Neutrophil (primary cell): ENCODE data around the gene HOXA1.

Source experiments
- H3K27ac ChIP-seq: fragments of 200-600 bp; sonication (generic); 2 replicates; pipeline ENCODE4 v1.5.1; 2016; ENCODE audit warnings: mild to moderate bottlenecking, moderate library complexity
- H3K27me3 ChIP-seq: fragments of 200-600 bp; sonication (generic); 2 replicates; pipeline ENCODE4 v1.6.0; 2016; ENCODE audit warnings: mild to moderate bottlenecking
- H3K36me3 ChIP-seq: fragments of 200-600 bp; sonication (generic); 2 replicates; pipeline ENCODE4 v1.5.1; 2017
- H3K4me1 ChIP-seq, 2 experiments: fragments of 200-600 bp in 1 of 2; sonication (generic) in 1 of 2; 1 replicate in 1 of 2; 2 replicates in 1 of 2; pipeline versions ENCODE4 v1.5.1 to v1.6.1; 2013 to 2016; ENCODE audit warnings: low read depth in 1 of 2, low read length in 1 of 2, mild to moderate bottlenecking in 1 of 2, moderate library complexity in 1 of 2; ENCODE audit not compliant: control insufficient read depth in 1 of 2, insufficient read depth in 1 of 2
- H3K4me3 ChIP-seq, 2 experiments: fragments of 200-600 bp in 1 of 2; sonication (generic) in 1 of 2; 1 replicate in 1 of 2; 2 replicates in 1 of 2; pipeline ENCODE4 v1.5.1; 2013 to 2016; ENCODE audit warnings: low read depth in 1 of 2, low read length in 1 of 2, mild to moderate bottlenecking in 1 of 2, moderate library complexity in 1 of 2
- H3K9me3 ChIP-seq: fragments of 200-600 bp; sonication (generic); 2 replicates; pipeline ENCODE4 v1.5.1; 2016
- CTCF ChIP-seq: fragments of 200-600 bp; sonication (generic); IDR thresholded peaks from 2 replicates; pipeline ENCODE4 v1.5.1; 2016; ENCODE audit warnings: antibody characterized with exemption

The HOXA1 gene

GRCh38 chr7:27102581-27103442, 7.0 kb upstream of the HOXA1 start, which contains the start of gene HOXA2:
Gene HOXA2, minus strand, starts transcription at chr7:27102683. Its CDS starts 183 bp downstream, at chr7:27102500.
- Histone ChIP-seq H3K36me3 (peaks cover 34% of the 10 kb centered on the region), H3K4me1 (peaks cover 11 to 29% of the 10 kb centered on the region in 2 experiments), H3K27me3 (peaks cover 89% of the 10 kb centered on the region), H3K27ac (no peak within 1 kb of the TSS), H3K4me3 (no peak within 1 kb of the TSS), H3K9me3 (no peaks in the 10 kb centered on the region)
- TF ChIP-seq CTCF: no peak

GRCh38 chr7:27101957-27102580, 6.3 kb upstream of the HOXA1 start:
- Histone ChIP-seq H3K36me3 (peaks cover 36% of the 10 kb centered on the region), H3K27ac (no peak overlapping the region), H3K4me1 (peaks cover 18 to 37% of the 10 kb centered on the region in 2 experiments), H3K9me3 (no peaks in the 10 kb centered on the region), H3K27me3 (peaks cover 96% of the 10 kb centered on the region), H3K4me3 (no peak overlapping the region)
- no peak for TF ChIP-seq CTCF

DNA sequence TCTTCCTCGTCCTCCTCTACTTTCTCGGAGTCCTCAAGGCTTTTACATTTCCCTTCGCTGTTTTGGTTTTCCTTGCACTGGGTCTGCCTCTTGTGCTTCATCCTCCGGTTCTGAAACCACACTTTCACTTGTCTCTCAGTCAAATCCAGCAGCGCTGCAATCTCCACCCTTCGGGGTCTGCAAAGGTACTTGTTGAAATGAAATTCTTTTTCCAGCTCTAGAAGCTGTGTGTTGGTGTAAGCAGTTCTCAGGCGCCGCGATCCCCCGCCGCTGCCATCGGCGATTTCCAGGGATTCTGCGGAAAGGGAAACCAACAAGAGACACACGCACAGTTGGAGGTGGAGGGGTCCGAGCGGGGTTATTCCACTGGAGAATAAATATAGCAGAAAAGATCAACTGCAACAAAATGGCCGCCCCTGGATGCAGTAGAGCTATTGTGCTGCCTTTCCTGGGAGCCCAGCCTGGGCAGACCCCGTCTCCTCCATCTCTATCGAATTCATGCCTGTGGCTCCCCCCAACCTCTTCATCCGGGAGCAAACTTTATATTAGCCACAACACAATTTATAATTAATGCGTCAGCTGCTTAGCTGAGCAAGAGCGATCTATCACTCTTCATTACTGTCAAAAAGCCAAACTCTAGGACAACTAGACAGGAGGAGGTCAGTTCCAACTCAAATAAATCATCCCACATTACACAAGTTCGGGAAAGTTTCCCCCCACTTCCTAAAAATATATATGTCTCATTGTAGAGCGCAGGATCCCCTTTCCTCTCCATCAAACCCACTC, 5.6 kb upstream of the HOXA1 start:
- H3K4me1 ChIP-seq: peaks cover 23 to 37% of the 10 kb centered on the region in 2 experiments
- H3K4me3 ChIP-seq: no peak overlapping the region
- H3K36me3 ChIP-seq: peaks cover 36% of the 10 kb centered on the region
- H3K27me3 ChIP-seq: peaks cover 92% of the 10 kb centered on the region
- no peaks in the 10 kb centered on the region for H3K9me3 ChIP-seq
- no peak overlapping the region for H3K27ac ChIP-seq
- TF ChIP-seq CTCF: no peak

GRCh38 chr7:27100694-27101170, 4.9 kb upstream of the HOXA1 start:
- Histone ChIP-seq H3K27me3 (peaks cover 86% of the 10 kb centered on the region), H3K4me1 (peaks cover 23 to 37% of the 10 kb centered on the region in 2 experiments), H3K9me3 (no peaks in the 10 kb centered on the region), H3K36me3 (peaks cover 36% of the 10 kb centered on the region), H3K4me3 (no peak overlapping the region), H3K27ac (no peak overlapping the region)
- no peak for TF ChIP-seq CTCF
